ENCODE results near the gene SYTL3. TPM values are rescaled to one million over a fixed set of nuclear protein-coding genes. Genes with fewer than 3 reads are reported as not detected.
A peak's percentile ranks its signal among the peaks of the same experiment; 100 is the strongest.
"Not testable (repeated sequence)": the region's sequence is repeated elsewhere in the genome, so short reads cannot be mapped to it uniquely, and the experiment has no call there.

Gene SYTL3
- total RNA-seq, 4 donors from 2014 or later: 3.0 to 16.7 (median 6.7) TPM

- no peaks in the 10 kb centered on the region for H3K27me3 ChIP-seq
- ATAC-seq: peak; percentile 26 to 30
- in situ Hi-C loops (cut with MboI; ENCODE audit: low sequenced_read_pairs in 4 of 4) (no loop called here), intact Hi-C loops (cut with DNase I; ENCODE audit: low total_unique reads) (loop anchor here (10.0 kb wide), 2 partner anchors 601 to 1401 kb away; no protein-coding TSS in a partner anchor)
- H3K9me3 ChIP-seq: no peaks in the 10 kb centered on the region
- TF ChIP-seq, protein P1, sequence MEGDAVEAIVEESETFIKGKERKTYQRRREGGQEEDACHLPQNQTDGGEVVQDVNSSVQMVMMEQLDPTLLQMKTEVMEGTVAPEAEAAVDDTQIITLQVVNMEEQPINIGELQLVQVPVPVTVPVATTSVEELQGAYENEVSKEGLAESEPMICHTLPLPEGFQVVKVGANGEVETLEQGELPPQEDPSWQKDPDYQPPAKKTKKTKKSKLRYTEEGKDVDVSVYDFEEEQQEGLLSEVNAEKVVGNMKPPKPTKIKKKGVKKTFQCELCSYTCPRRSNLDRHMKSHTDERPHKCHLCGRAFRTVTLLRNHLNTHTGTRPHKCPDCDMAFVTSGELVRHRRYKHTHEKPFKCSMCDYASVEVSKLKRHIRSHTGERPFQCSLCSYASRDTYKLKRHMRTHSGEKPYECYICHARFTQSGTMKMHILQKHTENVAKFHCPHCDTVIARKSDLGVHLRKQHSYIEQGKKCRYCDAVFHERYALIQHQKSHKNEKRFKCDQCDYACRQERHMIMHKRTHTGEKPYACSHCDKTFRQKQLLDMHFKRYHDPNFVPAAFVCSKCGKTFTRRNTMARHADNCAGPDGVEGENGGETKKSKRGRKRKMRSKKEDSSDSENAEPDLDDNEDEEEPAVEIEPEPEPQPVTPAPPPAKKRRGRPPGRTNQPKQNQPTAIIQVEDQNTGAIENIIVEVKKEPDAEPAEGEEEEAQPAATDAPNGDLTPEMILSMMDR (IDR thresholded peaks at IDR 0.05 in 4 of 5, conservative IDR thresholded peaks at IDR 0.05 in 1 of 5): no peak
- no peak for TF ChIP-seq POLR2A (IDR thresholded peaks at IDR 0.05)
- H3K27ac ChIP-seq: peak overlapping the region; percentile 97 to 100 (median 98)
- no peaks in the 10 kb centered on the region for H3K36me3 ChIP-seq
- peak overlapping the region; percentile 87 to 99 (median 96) for H3K4me3 ChIP-seq
- DNase-seq: no peak
- peaks cover 40 to 42% of the 10 kb centered on the region in 2 donors for H3K4me1 ChIP-seq
Observed at GRCh38 chr6:158645064-158646022, 4.5 kb upstream of the SYTL3 start.

- peak in 1 of 2 donors; percentile 7 for DNase-seq
- Histone ChIP-seq H3K4me1 (peaks cover 33 to 34% of the 10 kb centered on the region in 2 donors), H3K4me3 (no peak overlapping the region), H3K27ac (peak overlapping the region in 3 of 4 donors; percentile 43 to 100 (median 97)), H3K36me3 (no peaks in the 10 kb centered on the region), H3K9me3 (no peaks in the 10 kb centered on the region), H3K27me3 (no peaks in the 10 kb centered on the region)
- no peak for TF ChIP-seq POLR2A (IDR thresholded peaks at IDR 0.05)
- TF ChIP-seq, protein P1 (IDR thresholded peaks at IDR 0.05 in 4 of 5, conservative IDR thresholded peaks at IDR 0.05 in 1 of 5): no peak
- intact Hi-C loops (cut with DNase I; ENCODE audit: low total_unique reads) (loop anchor here (10.0 kb wide), 2 partner anchors 601 to 1401 kb away; no protein-coding TSS in a partner anchor), in situ Hi-C loops (cut with MboI; ENCODE audit: low sequenced_read_pairs in 4 of 4) (no loop called here)
- no peak for ATAC-seq
Observed at GRCh38 chr6:158646023-158646910, 3.6 kb upstream of the SYTL3 start.

DNA sequence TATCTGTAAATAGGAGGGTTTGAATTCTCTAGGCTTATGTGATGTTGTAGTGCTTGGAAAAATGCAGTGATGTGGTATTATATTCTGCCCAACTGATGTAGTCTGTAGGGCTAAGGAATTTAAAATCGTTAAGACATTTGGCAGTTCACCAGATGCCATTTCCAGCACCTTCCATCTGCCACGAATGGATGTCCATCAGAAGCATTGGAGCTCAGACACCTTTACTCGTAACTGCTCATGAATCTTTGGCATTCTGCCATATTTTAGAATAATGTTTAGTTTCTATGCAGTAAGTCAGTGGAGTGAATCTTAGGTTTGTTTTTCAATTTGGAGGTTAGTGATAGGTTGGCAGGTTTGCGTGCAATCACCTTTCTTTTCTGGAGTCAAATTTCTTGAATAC is 2.4 kb upstream of the SYTL3 start:
- Histone ChIP-seq H3K27ac (peak overlapping the region in 1 of 4 donors; percentile 80), H3K27me3 (no peaks in the 10 kb centered on the region), H3K36me3 (no peaks in the 10 kb centered on the region), H3K4me1 (peaks cover 22 to 23% of the 10 kb centered on the region in 2 donors), H3K4me3 (no peak overlapping the region), H3K9me3 (no peaks in the 10 kb centered on the region)
- no peak for ATAC-seq
- no peak for DNase-seq
- no peak for TF ChIP-seq POLR2A (IDR thresholded peaks at IDR 0.05)
- TF ChIP-seq, protein P1 (IDR thresholded peaks at IDR 0.05 in 4 of 5, conservative IDR thresholded peaks at IDR 0.05 in 1 of 5): no peak
- in situ Hi-C loops (cut with MboI; ENCODE audit: low sequenced_read_pairs in 4 of 4): no loop called here
- intact Hi-C loops (cut with DNase I; ENCODE audit: low total_unique reads): loop anchor here (10.0 kb wide), 2 partner anchors 603 to 1403 kb away; no protein-coding TSS in a partner anchor

GRCh38 chr6:158648682-158649131 is 1.1 kb upstream of the SYTL3 start:
- H3K4me3 ChIP-seq: no peak overlapping the region
- H3K36me3 ChIP-seq: no peaks in the 10 kb centered on the region
- H3K27ac ChIP-seq: peak overlapping the region; percentile 77 to 82 (median 78)
- ATAC-seq (peak; percentile 75 to 76), DNase-seq (no peak)
- H3K27me3 ChIP-seq: no peaks in the 10 kb centered on the region
- H3K9me3 ChIP-seq: no peaks in the 10 kb centered on the region
- in situ Hi-C loops (cut with MboI; ENCODE audit: low sequenced_read_pairs in 4 of 4): no loop called here
- intact Hi-C loops (cut with DNase I; ENCODE audit: low total_unique reads): loop anchor here (10.0 kb wide), 2 partner anchors 604 to 1404 kb away; no protein-coding TSS in a partner anchor
- H3K4me1 ChIP-seq: peaks cover 10 to 12% of the 10 kb centered on the region in 2 donors
- no peak for TF ChIP-seq POLR2A (IDR thresholded peaks at IDR 0.05)
- TF ChIP-seq, protein P1 (IDR thresholded peaks at IDR 0.05 in 4 of 5, conservative IDR thresholded peaks at IDR 0.05 in 1 of 5): no peak

DNA sequence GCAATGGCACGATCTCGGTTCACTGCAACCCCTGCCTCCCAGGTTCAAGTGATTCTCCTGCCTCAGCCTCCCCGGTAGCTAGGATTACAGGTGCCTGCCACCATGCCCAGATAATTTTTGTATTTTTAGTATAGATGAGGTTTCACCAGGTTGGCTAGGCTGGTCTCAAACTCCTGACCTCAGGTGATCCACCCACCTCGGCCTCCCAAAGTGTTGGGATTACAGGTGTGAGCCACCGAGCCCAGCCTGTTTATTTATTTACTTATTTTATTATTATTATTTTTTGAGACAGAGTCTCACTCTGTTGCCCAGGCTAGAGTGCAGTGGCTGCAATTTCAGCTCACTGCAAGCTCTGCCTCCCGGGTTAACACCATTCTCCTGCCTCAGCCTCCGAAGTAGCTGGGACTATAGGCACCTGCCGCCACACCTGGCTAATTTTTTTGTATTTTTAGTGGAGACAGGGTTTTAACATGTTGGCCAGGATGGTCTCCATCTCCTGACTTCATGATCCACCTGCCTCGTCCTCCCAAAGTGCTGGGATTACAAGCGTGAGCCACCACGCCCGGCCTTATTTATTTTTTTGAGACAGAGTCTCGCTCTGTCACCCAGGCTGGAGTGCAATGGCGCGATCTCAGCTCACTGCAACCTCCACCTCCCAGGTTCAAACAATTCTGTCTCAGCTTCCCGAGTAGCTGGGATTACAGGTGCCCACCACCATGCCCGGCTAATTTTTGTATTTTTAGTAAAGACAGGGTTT is 2.3 kb downstream of the SYTL3 start:
- intact Hi-C loops (cut with DNase I; ENCODE audit: low total_unique reads): loop anchor here (10.0 kb wide), 1 partner anchor 883 kb away; no protein-coding TSS in a partner anchor
- ATAC-seq; H3K9me3 ChIP-seq; H3K36me3 ChIP-seq; H3K27me3 ChIP-seq; H3K4me3 ChIP-seq; DNase-seq; in situ Hi-C loops (cut with MboI; ENCODE audit: low sequenced_read_pairs in 4 of 4): not testable (repeated sequence)
- Histone ChIP-seq H3K4me1 (peaks cover 20 to 26% of the 10 kb centered on the region in 2 donors), H3K27ac (peak overlapping the region in 1 of 4 donors; percentile 92)

Data from gastrocnemius medialis (tissue), 4 donors.